Measurements from ENCODE around the gene PTPRM.
A peak's percentile ranks its signal among the peaks of the same experiment; 100 is the strongest.

Gene PTPRM

GRCh38 chr18:8379187-8379941 is 812.2 kb downstream of the PTPRM start:
- DNase-seq: no peak

- DNase-seq: no peak
Measured at GRCh38 chr18:8380006-8380405, 812.9 kb downstream of the PTPRM start.

- no peak for DNase-seq
Measured at GRCh38 chr18:8380926-8381325, 813.8 kb downstream of the PTPRM start.

GRCh38 chr18:8381821-8382459 is 814.8 kb downstream of the PTPRM start:
- no peak for DNase-seq

- no peak for DNase-seq
Measured at GRCh38 chr18:8385400-8385799, 818.3 kb downstream of the PTPRM start.

GRCh38 chr18:8386669-8387380 is 819.7 kb downstream of the PTPRM start:
- no peak for DNase-seq

- DNase-seq: peak; percentile 4 to 61
Measured at GRCh38 chr18:8389391-8390340, 822.5 kb downstream of the PTPRM start.

- no peak for DNase-seq
Measured at GRCh38 chr18:8391068-8391467, 824.0 kb downstream of the PTPRM start.

GRCh38 chr18:8396254-8396653 is 829.1 kb downstream of the PTPRM start:
- no peak for DNase-seq

- DNase-seq: no peak
Measured at GRCh38 chr18:8397034-8397433, 829.9 kb downstream of the PTPRM start.

GRCh38 chr18:8399138-8399537 is 832.0 kb downstream of the PTPRM start:
- DNase-seq: no peak

GRCh38 chr18:8400193-8400752 is 833.2 kb downstream of the PTPRM start:
- no peak for DNase-seq

GRCh38 chr18:8400825-8401224 is 833.7 kb downstream of the PTPRM start:
- DNase-seq: no peak

- no peak for DNase-seq
Measured at GRCh38 chr18:8401606-8402005, 834.5 kb downstream of the PTPRM start.

GRCh38 chr18:8402237-8402636 is 835.1 kb downstream of the PTPRM start:
- DNase-seq: no peak

GRCh38 chr18:8403713-8404112 is 836.6 kb downstream of the PTPRM start:
- DNase-seq: no peak

GRCh38 chr18:8406186-8406867 is 839.2 kb downstream of the PTPRM start:
- no peak for DNase-seq

GRCh38 chr18:8406868-8407250 is 839.7 kb downstream of the PTPRM start:
- DNase-seq: no peak

- DNase-seq: no peak
Measured at GRCh38 chr18:8409151-8409550, 842.0 kb downstream of the PTPRM start.

GRCh38 chr18:8411492-8411891 is 844.4 kb downstream of the PTPRM start:
- DNase-seq: no peak

GRCh38 chr18:8412117-8412516 is 845.0 kb downstream of the PTPRM start:
- no peak for DNase-seq

- DNase-seq: no peak
Measured at GRCh38 chr18:8413189-8413588, 846.1 kb downstream of the PTPRM start.

Measured in inflammatory macrophage treated with lipopolysaccharide for 1 hour (primary cell).